H9 (cell line): ENCODE measurements around the gene ACTN1. TPM values are rescaled to one million over a fixed set of nuclear protein-coding genes. Genes with fewer than 3 reads are reported as not detected.
A peak's percentile ranks its signal among the peaks of the same experiment; 100 is the strongest.

ENCODE experiments used
- DNase-seq: peaks from one replicate; pipeline ENCODE4 v3.0.0-alpha.2; 2017
- H2AFZ ChIP-seq: one replicate; pipeline ENCODE4 v1.6.1; 2013; ENCODE audit warnings: mild to moderate bottlenecking, low read length, control low read depth, moderate library complexity
- H2AK5ac ChIP-seq: 2 replicates; pipeline ENCODE4 v1.6.1; 2013; ENCODE audit warnings: low read length, control low read depth, mixed read lengths; ENCODE audit not compliant: insufficient read length
- H2BK120ac ChIP-seq: one replicate; pipeline ENCODE4 v1.6.1; 2013; ENCODE audit warnings: low read depth, mild to moderate bottlenecking, low read length, control low read depth, inconsistent platforms; ENCODE audit not compliant: poor library complexity, severe bottlenecking
- H2BK12ac ChIP-seq: 2 replicates; pipeline ENCODE4 v1.6.1; 2013; ENCODE audit warnings: low read length, control low read depth, mixed read lengths, low read depth; ENCODE audit not compliant: insufficient read length
- H2BK15ac ChIP-seq: 2 replicates; pipeline ENCODE4 v1.6.1; 2013; ENCODE audit warnings: low read depth, low read length, control low read depth
- H2BK20ac ChIP-seq: one replicate; pipeline ENCODE4 v1.6.1; 2013; ENCODE audit warnings: low read depth, mild to moderate bottlenecking, low read length, control low read depth, inconsistent platforms; ENCODE audit not compliant: poor library complexity, severe bottlenecking
- H2BK5ac ChIP-seq: 2 replicates; pipeline ENCODE4 v1.6.1; 2013; ENCODE audit warnings: low read length, control low read depth, mixed read lengths; ENCODE audit not compliant: insufficient read length
- H3K14ac ChIP-seq: 2 replicates; pipeline ENCODE4 v1.6.1; 2013; ENCODE audit warnings: low read length, control low read depth; ENCODE audit not compliant: insufficient read depth
- H3K18ac ChIP-seq: 2 replicates; pipeline ENCODE4 v1.6.1; 2013; ENCODE audit warnings: low read depth, mild to moderate bottlenecking, mixed read lengths, low read length, control low read depth; ENCODE audit not compliant: insufficient read length
- H3K23ac ChIP-seq: 2 replicates; pipeline ENCODE4 v1.6.1; 2013; ENCODE audit warnings: low read length, control low read depth, mixed read lengths, low read depth; ENCODE audit not compliant: insufficient read length
- H3K23me2 ChIP-seq: 2 replicates; pipeline ENCODE4 v1.6.1; 2013; ENCODE audit warnings: low read depth, mild to moderate bottlenecking, mixed read lengths, low read length, control low read depth; ENCODE audit not compliant: insufficient read length, poor library complexity, severe bottlenecking
- H3K27ac ChIP-seq: 2 replicates; pipeline ENCODE4 v1.5.1; 2013; ENCODE audit warnings: low read length, control low read depth, mixed read lengths, low read depth; ENCODE audit not compliant: insufficient read length
- H3K27me3 ChIP-seq: 2 replicates; pipeline ENCODE4 v1.6.1; 2013; ENCODE audit warnings: low read length, control low read depth, inconsistent platforms; ENCODE audit not compliant: insufficient read depth
- H3K4ac ChIP-seq: 2 replicates; pipeline ENCODE4 v1.6.1; 2013; ENCODE audit warnings: low read depth, mild to moderate bottlenecking, control low read depth, inconsistent platforms, low read length, moderate library complexity
- H3K4me1 ChIP-seq: 2 replicates; pipeline ENCODE4 v1.6.1; 2013; ENCODE audit warnings: low read length, control low read depth, inconsistent platforms; ENCODE audit not compliant: insufficient read depth
- H3K4me2 ChIP-seq: 2 replicates; pipeline ENCODE4 v1.6.1; 2013; ENCODE audit warnings: low read length, control low read depth, mixed read lengths; ENCODE audit not compliant: insufficient read length, insufficient read depth
- H3K56ac ChIP-seq: 2 replicates; pipeline ENCODE4 v1.6.1; 2013; ENCODE audit warnings: low read depth, mild to moderate bottlenecking, mixed read lengths, low read length, control low read depth; ENCODE audit not compliant: insufficient read length
- H3K79me1 ChIP-seq: 2 replicates; pipeline ENCODE4 v1.6.1; 2013; ENCODE audit warnings: low read depth, mild to moderate bottlenecking, moderate library complexity, low read length, control low read depth, inconsistent platforms; ENCODE audit not compliant: insufficient read depth, poor library complexity, severe bottlenecking
- H3K79me2 ChIP-seq: 2 replicates; pipeline ENCODE4 v1.6.1; 2013; ENCODE audit warnings: low read length, control low read depth, inconsistent platforms; ENCODE audit not compliant: insufficient read depth
- H3K9ac ChIP-seq: 2 replicates; pipeline ENCODE4 v1.6.1; 2013; ENCODE audit warnings: low read length, control low read depth, mixed read lengths; ENCODE audit not compliant: insufficient read length; ENCODE audit errors: extremely low read depth
- H3K9me3 ChIP-seq: one replicate; pipeline ENCODE4 v1.6.1; 2013; ENCODE audit warnings: low read depth, low read length, inconsistent platforms; ENCODE audit not compliant: control insufficient read depth
- H3T11ph ChIP-seq: one replicate; pipeline ENCODE4 v1.6.1; 2013; ENCODE audit warnings: mild to moderate bottlenecking, low read length, control low read depth, inconsistent platforms
- H4K20me1 ChIP-seq: one replicate; pipeline ENCODE4 v1.6.1; 2013; ENCODE audit not compliant: control insufficient read depth, insufficient read length, insufficient read depth
- H4K5ac ChIP-seq: 2 replicates; pipeline ENCODE4 v1.6.1; 2013; ENCODE audit warnings: low read depth, mild to moderate bottlenecking, mixed read lengths, low read length, control low read depth; ENCODE audit not compliant: insufficient read length
- H4K8ac ChIP-seq: replicated peaks from 2 replicates; pipeline ENCODE4 v1.6.1; 2013; ENCODE audit warnings: low read length, control low read depth, mixed read lengths, low read depth; ENCODE audit not compliant: insufficient read length
- H4K91ac ChIP-seq: 2 replicates; pipeline ENCODE4 v1.6.1; 2013; ENCODE audit warnings: low read depth, mild to moderate bottlenecking, moderate library complexity, mixed read lengths, low read length, control low read depth; ENCODE audit not compliant: insufficient read length
- H3K27ac Mint-ChIP-seq, 3 experiments: 2 replicates in 2 of 3; 3 replicates in 1 of 3; pipeline ENCODE4 v1.8.0; 2020 to 2021; ENCODE audit warnings: mixed read lengths in 3 of 3, mild to moderate bottlenecking in 1 of 3, moderate library complexity in 1 of 3
- H3K27me3 Mint-ChIP-seq: 2 replicates; pipeline ENCODE4 v1.8.0; 2021; ENCODE audit warnings: low read depth, mild to moderate bottlenecking, moderate library complexity, mixed read lengths
- H3K36me3 Mint-ChIP-seq, 3 experiments: 2 replicates in 2 of 3; 3 replicates in 1 of 3; pipeline ENCODE4 v1.8.0; 2020 to 2021; ENCODE audit warnings: low read depth in 3 of 3, mixed read lengths in 3 of 3; ENCODE audit not compliant: insufficient read depth in 1 of 3
- H3K4me1 Mint-ChIP-seq, 2 experiments: 2 replicates each; pipeline ENCODE4 v1.8.0; 2020; ENCODE audit warnings: mixed read lengths in 2 of 2
- H3K4me3 Mint-ChIP-seq, 2 experiments: 2 replicates in 1 of 2; 3 replicates in 1 of 2; pipeline ENCODE4 v1.8.0; 2020 to 2021; ENCODE audit warnings: mild to moderate bottlenecking in 2 of 2, mixed read lengths in 2 of 2, moderate library complexity in 1 of 2
- H3K9me3 Mint-ChIP-seq, 2 experiments: 2 replicates in 1 of 2; 3 replicates in 1 of 2; pipeline ENCODE4 v1.8.0; 2020; ENCODE audit warnings: mild to moderate bottlenecking in 2 of 2, mixed read lengths in 2 of 2, moderate library complexity in 1 of 2
- WGBS: extraction: QIAGEN DNeasy Blood & Tissue Kit; methylation state at CpG from one replicate; pipeline ENCODE4 v1.1.7; 2013; ENCODE audit warnings: missing lambda C conversion rate, low lambda C conversion rate, mixed read lengths; ENCODE audit not compliant: insufficient read length; ENCODE audit errors: extremely low coverage; 5-methylcytosine and 5-hydroxymethylcytosine counted together
- total RNA-seq: library from RNA; stranded (reverse); gene quantifications from 2 replicates; pipeline ENCODE4 v1.2.1, GENCODE V29; 2021
- TF ChIP-seq, protein P1 (sequence below): fragments of 200-600 bp; sonication (generic); conservative IDR thresholded peaks from 3 replicates; pipeline ENCODE4 v1.8.0; 2021; ENCODE audit warnings: antibody characterized with exemption, mild to moderate bottlenecking

Gene ACTN1
- total RNA-seq, 1 experiment from 2014 or later: 219 TPM

DNA sequence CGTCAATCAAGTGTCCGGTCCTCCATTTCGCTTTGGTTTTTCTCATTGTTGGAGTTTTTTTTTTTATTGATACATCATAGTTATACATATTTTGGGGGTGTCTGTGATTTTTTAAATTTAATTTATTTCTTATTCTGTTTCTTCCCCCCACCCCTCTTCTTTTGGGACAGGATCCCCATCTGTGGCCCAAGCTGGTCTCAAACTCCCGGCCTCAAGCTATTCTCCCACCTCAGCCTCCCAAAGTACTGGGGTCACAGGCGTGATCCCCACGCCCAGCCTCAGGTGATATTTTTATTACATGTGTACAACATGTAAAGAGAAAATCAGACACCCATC, 134.9 kb downstream of the ACTN1 start:
- Mint-ChIP-seq H3K4me3 (peak overlapping the region; percentile 77 to 83; a peak in 4 of 5 replicates), H3K27me3 (peaks cover 3% of the 10 kb centered on the region), H3K27ac (no peak overlapping the region), H3K36me3 (peaks cover 0 to 2% (median 0%) of the 10 kb centered on the region in 3 experiments; a peak in 3 of 7 replicates), H3K4me1 (peaks cover 8 to 9% of the 10 kb centered on the region in 2 experiments; a peak in 3 of 4 replicates), H3K9me3 (peaks cover 0 to 6% of the 10 kb centered on the region in 2 experiments; a peak in 3 of 5 replicates)
- Histone ChIP-seq H2BK120ac (no peak overlapping the region), H4K5ac (no peak overlapping the region), H2BK15ac (no peak overlapping the region), H3K4me1 (no peaks in the 10 kb centered on the region), H2AFZ (no peak overlapping the region), H4K20me1 (no peaks in the 10 kb centered on the region), H3K79me2 (no peaks in the 10 kb centered on the region), H3K56ac (no peak overlapping the region), H3K18ac (no peak overlapping the region), H3K4me2 (no peak overlapping the region), H2BK5ac (no peak overlapping the region), H3K23ac (no peak overlapping the region), H4K91ac (no peak overlapping the region), H2BK20ac (no peak overlapping the region), H2BK12ac (no peak overlapping the region), H2AK5ac (no peak overlapping the region), H3K79me1 (no peaks in the 10 kb centered on the region), H3K9me3 (no peaks in the 10 kb centered on the region), H3K27ac (no peak overlapping the region), H3T11ph (no peak overlapping the region), H3K23me2 (peaks cover 4% of the 10 kb centered on the region), H3K14ac (no peak overlapping the region), H3K27me3 (no peaks in the 10 kb centered on the region), H4K8ac (no peak overlapping the region), H3K4ac (no peak overlapping the region), H3K9ac (no peak overlapping the region)
- TF ChIP-seq, protein P1, sequence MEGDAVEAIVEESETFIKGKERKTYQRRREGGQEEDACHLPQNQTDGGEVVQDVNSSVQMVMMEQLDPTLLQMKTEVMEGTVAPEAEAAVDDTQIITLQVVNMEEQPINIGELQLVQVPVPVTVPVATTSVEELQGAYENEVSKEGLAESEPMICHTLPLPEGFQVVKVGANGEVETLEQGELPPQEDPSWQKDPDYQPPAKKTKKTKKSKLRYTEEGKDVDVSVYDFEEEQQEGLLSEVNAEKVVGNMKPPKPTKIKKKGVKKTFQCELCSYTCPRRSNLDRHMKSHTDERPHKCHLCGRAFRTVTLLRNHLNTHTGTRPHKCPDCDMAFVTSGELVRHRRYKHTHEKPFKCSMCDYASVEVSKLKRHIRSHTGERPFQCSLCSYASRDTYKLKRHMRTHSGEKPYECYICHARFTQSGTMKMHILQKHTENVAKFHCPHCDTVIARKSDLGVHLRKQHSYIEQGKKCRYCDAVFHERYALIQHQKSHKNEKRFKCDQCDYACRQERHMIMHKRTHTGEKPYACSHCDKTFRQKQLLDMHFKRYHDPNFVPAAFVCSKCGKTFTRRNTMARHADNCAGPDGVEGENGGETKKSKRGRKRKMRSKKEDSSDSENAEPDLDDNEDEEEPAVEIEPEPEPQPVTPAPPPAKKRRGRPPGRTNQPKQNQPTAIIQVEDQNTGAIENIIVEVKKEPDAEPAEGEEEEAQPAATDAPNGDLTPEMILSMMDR: no peak
- no peak for DNase-seq
- WGBS: no CpG with 5 or more reads among the region's 6 CpGs
